OCI-M2 (cell line): ENCODE data around the gene CHAD.
A peak's percentile ranks its signal among the peaks of the same experiment; 100 is the strongest.
"Not testable (repeated sequence)": the region's sequence is repeated elsewhere in the genome, so short reads cannot be mapped to it uniquely, and the experiment has no call there.

Experiments used
- DNase-seq: peaks from one replicate; lab custom pipeline; 2025; ENCODE audit not compliant: unreplicated experiment; lab: John Stamatoyannopoulos, UW

The CHAD gene

GRCh38 chr17:50430821-50431618, 37.7 kb downstream of the CHAD start:
- no peak for DNase-seq

GRCh38 chr17:50429793-50430192, 38.9 kb downstream of the CHAD start:
- no peak for DNase-seq

- DNase-seq = no peak
Observed at GRCh38 chr17:50428831-50429424, 39.8 kb downstream of the CHAD start.

GRCh38 chr17:50428126-50428525, 40.6 kb downstream of the CHAD start:
- DNase-seq = not testable (repeated sequence)

- peak; percentile 47 for DNase-seq
Observed at GRCh38 chr17:50426814-50427787, 41.6 kb downstream of the CHAD start.

GRCh38 chr17:50426472-50426782, 42.3 kb downstream of the CHAD start:
- no peak for DNase-seq

GRCh38 chr17:50425682-50426471, 42.8 kb downstream of the CHAD start, which contains the start of gene ACSF2:
Gene ACSF2, plus strand, starts transcription at chr17:50426218. Its CDS starts 44 bp downstream, at chr17:50426262.
- no peak for DNase-seq

GRCh38 chr17:50424996-50425681, 43.5 kb downstream of the CHAD start:
- no peak for DNase-seq

- no peak for DNase-seq
Observed at GRCh38 chr17:50424246-50424995, 44.3 kb downstream of the CHAD start.

- DNase-seq = no peak
Observed at GRCh38 chr17:50423553-50424159, 45.0 kb downstream of the CHAD start.

GRCh38 chr17:50422738-50423137, 45.9 kb downstream of the CHAD start:
- no peak for DNase-seq

GRCh38 chr17:50421308-50422051, 47.2 kb downstream of the CHAD start:
- DNase-seq = no peak

- no peak for DNase-seq
Observed at GRCh38 chr17:50420419-50421112, 48.1 kb downstream of the CHAD start.

GRCh38 chr17:50419577-50419976, 49.1 kb downstream of the CHAD start:
- DNase-seq = not testable (repeated sequence)

GRCh38 chr17:50414808-50415207, 53.9 kb downstream of the CHAD start:
- DNase-seq = no peak
